GM21825 (cell line): ENCODE results near the gene ELF5.

Experiments
- ATAC-seq: cut with Tn5 transposase; IDR thresholded peaks from one replicate; pipeline ENCODE4 v1.9.1; 2021; ENCODE audit warnings: mild to moderate bottlenecking, moderate library complexity; ENCODE audit not compliant: unreplicated experiment

ELF5 gene

GRCh38 chr11:34458525-34458924 is 55.1 kb downstream of the ELF5 start:
- ATAC-seq, result no peak

- ATAC-seq, result no peak
These were observed 56.0 kb downstream of the ELF5 start for GRCh38 chr11:34457607-34458006.

- ATAC-seq, result no peak
These were observed 59.1 kb downstream of the ELF5 start for GRCh38 chr11:34454308-34455032.

GRCh38 chr11:34451053-34451452 is 62.5 kb downstream of the ELF5 start:
- ATAC-seq, result no peak

- ATAC-seq, result peak; percentile 70
These were observed 64.6 kb downstream of the ELF5 start for GRCh38 chr11:34449013-34449412.

- ATAC-seq, result no peak
These were observed 65.2 kb downstream of the ELF5 start for GRCh38 chr11:34448223-34448994.

GRCh38 chr11:34447044-34447443 is 66.5 kb downstream of the ELF5 start:
- no peak for ATAC-seq

GRCh38 chr11:34446386-34446785 is 67.2 kb downstream of the ELF5 start:
- no peak for ATAC-seq

- ATAC-seq, result no peak
These were observed 67.6 kb downstream of the ELF5 start for GRCh38 chr11:34445956-34446355.

GRCh38 chr11:34444428-34444827 is 69.2 kb downstream of the ELF5 start:
- ATAC-seq, result no peak

GRCh38 chr11:34443136-34443535 is 70.5 kb downstream of the ELF5 start:
- ATAC-seq, result no peak

GRCh38 chr11:34441814-34442213 is 71.8 kb downstream of the ELF5 start:
- no peak for ATAC-seq

GRCh38 chr11:34439610-34440198 is 73.9 kb downstream of the ELF5 start:
- no peak for ATAC-seq

- ATAC-seq, result peak; percentile 97
These were observed 74.8 kb downstream of the ELF5 start, which contains the start of gene CAT for GRCh38 chr11:34438529-34439507. TSS of gene CAT (plus strand) at chr11:34438934. CDS start at chr11:34439014, 80 bp downstream.

GRCh38 chr11:34437224-34438125 is 76.1 kb downstream of the ELF5 start:
- ATAC-seq, result no peak

- no peak for ATAC-seq
These were observed 79.7 kb downstream of the ELF5 start for GRCh38 chr11:34433899-34434298.

GRCh38 chr11:34432822-34433221 is 80.8 kb downstream of the ELF5 start:
- ATAC-seq, result no peak

- ATAC-seq, result no peak
These were observed 81.6 kb downstream of the ELF5 start for GRCh38 chr11:34431979-34432378.
